HG03139 (cell line): ENCODE measurements around the gene P4HA3.

Source experiments
- ATAC-seq: cut with Tn5 transposase; IDR thresholded peaks from one replicate; pipeline ENCODE4 v1.9.1; 2021; ENCODE audit not compliant: unreplicated experiment

The P4HA3 gene

DNA sequence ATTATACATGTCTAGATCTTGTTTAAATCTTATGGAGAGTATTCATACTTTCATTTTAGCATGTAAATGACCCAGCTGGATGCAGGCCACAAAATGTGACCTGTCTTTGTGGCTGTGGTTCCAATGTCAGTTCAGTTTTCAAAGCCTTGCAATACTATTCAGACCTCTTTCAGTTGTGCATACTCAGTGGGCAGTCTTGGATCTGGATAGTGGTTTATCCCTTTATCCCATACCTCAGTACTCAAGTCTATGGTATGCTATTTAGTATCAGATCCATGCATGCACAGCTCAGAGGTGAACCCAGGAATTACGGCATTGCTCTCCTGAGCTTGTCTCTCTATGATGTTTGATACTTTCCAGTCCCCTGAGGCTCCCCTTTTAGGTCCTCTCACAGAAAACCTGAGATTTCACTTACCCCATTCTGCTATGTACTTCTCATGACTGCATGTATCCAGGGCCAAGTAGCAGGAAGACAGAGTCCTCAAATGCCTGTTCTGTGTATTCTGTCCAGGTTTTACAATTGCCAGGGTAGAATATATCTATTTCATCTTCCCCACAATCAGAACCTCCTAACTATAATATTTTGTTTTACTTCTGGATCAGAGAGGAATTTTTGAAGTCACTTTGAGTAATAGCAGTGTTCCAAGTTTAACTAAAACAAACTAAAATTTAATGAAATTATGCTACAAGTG, 6.9 kb upstream of the P4HA3 start:
- no peak for ATAC-seq

GRCh38 chr11:74316772-74317505, 5.5 kb upstream of the P4HA3 start:
- no peak for ATAC-seq

DNA sequence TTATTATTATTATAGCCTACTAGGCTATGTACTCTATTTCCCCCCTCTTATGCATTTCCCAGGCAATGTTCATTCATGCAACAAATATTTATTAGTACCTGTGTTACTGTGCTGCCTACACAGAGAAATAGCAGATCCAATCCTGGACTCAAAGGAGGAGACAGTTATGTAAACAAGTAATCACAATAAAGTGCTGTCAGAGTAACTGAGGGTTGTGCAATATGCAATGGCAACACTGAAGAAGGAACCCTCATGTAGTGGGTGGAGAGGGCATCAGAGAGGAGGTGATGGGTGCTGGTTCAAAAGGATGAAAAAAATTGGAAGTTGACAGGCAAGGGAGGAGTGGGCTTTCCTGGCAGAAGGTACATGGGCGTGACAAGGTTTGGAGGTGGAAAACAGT, 886 bp upstream of the P4HA3 start:
- no peak for ATAC-seq

GRCh38 chr11:74310857-74311256, 583 bp downstream of the P4HA3 start:
- no peak for ATAC-seq

DNA sequence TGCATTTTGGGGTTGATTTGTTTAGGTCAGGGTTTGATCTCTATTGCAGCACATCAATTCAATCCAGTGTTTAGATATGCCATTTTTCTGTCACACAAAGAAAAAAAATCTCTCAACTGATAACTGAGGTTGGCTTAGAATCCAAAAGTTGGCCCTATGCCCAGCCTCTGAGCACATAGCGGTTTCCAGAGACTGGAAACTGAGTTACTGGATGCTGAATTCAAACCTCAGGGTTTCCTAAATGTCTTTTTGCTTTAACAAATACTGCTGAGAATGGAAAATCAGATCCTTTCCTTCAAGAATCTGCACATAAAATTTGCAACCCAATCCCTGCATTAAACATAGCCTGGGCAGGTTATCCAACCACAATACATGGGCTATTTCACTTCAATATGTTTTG, 4.0 kb downstream of the P4HA3 start:
- no peak for ATAC-seq

- no peak for ATAC-seq
Observed at GRCh38 chr11:74306435-74307175, 4.8 kb downstream of the P4HA3 start.

GRCh38 chr11:74299015-74299414, 12.4 kb downstream of the P4HA3 start:
- no peak for ATAC-seq

GRCh38 chr11:74297484-74297883, 14.0 kb downstream of the P4HA3 start:
- no peak for ATAC-seq

DNA sequence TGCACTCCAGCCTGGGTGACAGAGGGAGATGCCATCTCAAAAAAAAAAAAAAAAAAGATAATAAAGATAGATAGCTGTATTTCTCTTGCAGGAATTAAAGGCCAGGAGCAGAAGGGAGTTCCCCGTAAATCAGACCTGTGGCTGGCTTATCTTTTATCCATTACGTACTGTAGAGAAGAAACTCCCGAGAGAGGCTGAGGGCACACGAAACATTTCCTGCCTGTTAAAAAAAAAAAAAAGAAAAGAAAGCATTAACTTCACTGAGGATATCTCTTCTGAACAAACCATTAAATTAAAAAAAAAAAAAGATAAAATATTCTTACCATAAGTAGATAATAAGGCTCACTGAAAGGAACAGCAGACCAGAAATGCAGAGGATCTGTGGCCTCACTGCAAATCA, 22.5 kb downstream of the P4HA3 start:
- ATAC-seq: no peak

GRCh38 chr11:74288161-74288560, 23.3 kb downstream of the P4HA3 start:
- ATAC-seq: no peak

GRCh38 chr11:74284466-74284865, 27.0 kb downstream of the P4HA3 start:
- ATAC-seq: no peak

DNA sequence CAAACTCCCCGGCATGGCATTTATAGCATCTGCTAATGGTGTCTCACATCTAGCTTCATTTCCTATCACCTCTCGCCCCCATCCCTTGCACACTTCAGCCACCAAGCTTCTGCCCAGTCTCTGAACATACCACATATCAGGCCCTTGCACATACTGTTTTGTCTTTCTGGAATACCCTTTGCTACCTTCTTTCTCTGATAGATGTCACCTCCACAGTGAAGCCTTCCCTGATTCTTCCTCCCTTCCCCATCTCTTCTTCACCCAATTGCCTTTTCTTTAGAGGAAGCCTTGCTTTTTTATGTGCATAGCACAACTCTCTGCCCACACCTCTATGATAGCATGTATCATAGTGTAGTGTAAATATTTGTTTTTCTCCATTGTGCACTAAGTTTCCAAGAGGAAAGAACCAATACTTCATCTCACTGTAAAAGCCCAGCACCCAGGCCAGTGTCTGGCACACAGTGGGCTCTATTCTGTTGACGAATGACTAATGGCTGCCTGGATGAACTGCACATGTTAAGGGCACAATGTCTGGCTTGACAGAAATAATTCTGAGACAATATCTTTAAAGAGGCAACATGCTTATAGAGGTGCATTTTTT, 27.8 kb downstream of the P4HA3 start:
- no peak for ATAC-seq

GRCh38 chr11:74282914-74283371, 28.5 kb downstream of the P4HA3 start:
- no peak for ATAC-seq

- no peak for ATAC-seq
Observed at GRCh38 chr11:74282421-74282820, 29.0 kb downstream of the P4HA3 start.

DNA sequence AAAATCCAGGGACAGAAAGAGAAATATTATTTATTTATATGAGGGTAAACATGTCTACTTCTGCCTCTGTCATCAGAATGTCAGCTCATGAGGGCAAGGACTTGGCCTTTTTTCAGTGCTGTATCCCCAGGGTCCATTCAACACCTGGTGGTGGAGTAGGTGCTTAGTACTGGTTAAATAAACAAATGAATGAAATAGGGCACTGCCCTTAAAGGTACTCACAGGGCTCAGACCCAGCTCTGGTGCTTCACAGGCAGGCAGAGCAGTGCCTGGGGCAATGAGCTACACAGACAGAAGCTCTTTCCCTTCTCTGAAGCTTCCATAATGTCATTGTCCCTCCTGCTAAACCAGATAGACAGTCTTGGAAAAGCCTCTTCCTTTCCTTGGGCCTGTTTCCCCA, 30.9 kb downstream of the P4HA3 start:
- no peak for ATAC-seq

DNA sequence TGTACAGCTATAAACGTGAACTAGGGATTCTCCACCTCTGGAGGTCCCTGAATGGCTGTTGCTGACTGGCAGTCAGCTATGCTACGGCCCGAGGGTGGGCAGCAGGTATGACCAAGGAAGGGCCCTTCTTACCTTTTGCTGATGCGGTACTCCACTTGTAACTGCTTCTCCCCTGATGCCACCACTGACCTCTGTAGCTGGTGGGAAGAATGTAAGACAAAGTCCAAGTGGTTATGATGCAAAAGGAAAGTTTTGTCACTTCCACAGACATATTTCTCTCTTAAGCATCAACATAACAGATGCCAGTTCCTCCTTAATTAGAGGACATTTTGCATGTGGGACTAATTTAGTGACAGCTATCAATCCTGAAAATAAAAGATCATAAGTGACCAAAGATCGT, 32.2 kb downstream of the P4HA3 start:
- ATAC-seq: no peak

DNA sequence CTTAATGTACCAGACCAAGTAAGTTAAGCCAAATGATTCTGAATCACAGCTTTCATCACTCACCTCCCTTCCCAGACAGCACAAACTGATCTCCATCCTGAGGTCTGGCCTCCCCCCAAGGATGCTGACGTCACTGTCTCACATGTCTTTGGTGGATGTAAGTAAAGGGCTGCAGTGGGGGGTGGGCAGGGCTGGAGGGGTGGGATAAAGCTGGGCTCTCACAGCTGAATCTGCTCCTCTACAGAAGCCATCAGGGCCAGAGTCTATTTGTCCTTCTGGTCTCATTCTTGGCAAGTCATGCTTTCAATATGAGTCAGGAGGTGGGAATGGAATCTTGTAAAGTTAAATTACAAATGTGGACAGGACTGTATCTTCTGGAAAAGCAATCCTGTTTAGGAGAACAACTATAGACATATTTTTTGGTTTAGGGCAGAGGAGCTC, 32.7 kb downstream of the P4HA3 start:
- no peak for ATAC-seq

DNA sequence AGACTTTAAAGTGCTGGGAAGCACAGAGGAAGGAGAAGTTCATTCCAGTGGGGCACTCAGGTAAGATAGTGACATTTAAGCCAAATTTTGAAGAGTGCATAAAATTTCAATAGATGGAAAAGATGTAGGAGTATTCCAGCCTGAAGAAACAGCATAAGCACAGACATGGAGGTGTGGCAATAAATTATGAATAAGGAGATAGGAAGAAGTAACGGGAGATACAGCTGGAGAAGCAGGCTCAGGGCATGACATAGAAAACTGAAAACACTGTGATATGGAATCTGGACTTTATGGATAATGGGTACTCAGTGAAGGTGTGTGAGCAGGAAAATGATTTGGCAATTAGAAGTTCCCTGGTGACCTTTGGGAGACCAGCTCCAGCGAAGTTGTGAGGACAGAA, 33.3 kb downstream of the P4HA3 start:
- no peak for ATAC-seq

- ATAC-seq: no peak
Observed at GRCh38 chr11:74276581-74276980, 34.9 kb downstream of the P4HA3 start.

GRCh38 chr11:74272276-74272675, 39.2 kb downstream of the P4HA3 start:
- no peak for ATAC-seq

DNA sequence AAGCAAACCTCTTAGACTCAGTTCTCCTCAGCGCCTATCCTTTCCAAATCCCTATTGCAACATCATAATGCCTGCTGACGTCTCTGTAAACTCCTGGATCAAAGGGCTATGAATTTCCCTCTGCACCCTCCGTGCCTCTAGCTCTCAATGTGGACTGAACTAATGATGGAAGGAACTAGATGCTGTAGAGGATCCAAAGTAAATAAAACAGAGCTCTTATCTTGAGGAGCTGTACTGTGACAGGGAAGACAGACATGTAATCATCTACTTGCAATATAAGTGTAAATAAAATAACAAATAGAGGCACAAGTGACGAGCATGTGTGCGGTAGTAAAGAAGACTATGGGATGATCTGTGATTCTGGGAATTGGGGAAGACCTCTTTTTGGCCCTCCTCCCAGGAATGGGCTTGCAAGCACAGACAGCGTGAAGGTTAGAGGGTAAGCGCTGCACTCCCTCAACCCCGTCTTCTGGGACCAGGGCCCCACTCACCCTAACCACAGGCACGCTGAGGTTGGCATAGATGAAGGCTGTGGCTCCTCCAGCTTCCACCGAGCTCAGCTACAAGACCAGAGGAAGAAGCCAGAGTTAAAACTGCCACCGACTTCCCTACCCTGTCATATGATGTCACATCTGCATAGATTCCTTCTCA, 42.2 kb downstream of the P4HA3 start:
- ATAC-seq: no peak
